HCEC 1CT (cell line): ENCODE data around the gene CCDC102B.
"Not testable (repeated sequence)": the region's sequence is repeated elsewhere in the genome, so short reads cannot be mapped to it uniquely, and the experiment has no call there.

ENCODE experiments used
- DNase-seq: peaks from one replicate; pipeline ENCODE4 v3.0.0-alpha.2; 2017

CCDC102B gene

GRCh38 chr18:68915061-68915460, 117.2 kb downstream of the CCDC102B start:
- no peak for DNase-seq

GRCh38 chr18:68916734-68917133, 118.9 kb downstream of the CCDC102B start:
- peak; percentile 43 for DNase-seq

- DNase-seq = no peak
Observed at GRCh38 chr18:68918216-68918615, 120.3 kb downstream of the CCDC102B start.

GRCh38 chr18:68919900-68920299, 122.0 kb downstream of the CCDC102B start:
- DNase-seq = no peak

GRCh38 chr18:68922392-68922791, 124.5 kb downstream of the CCDC102B start:
- DNase-seq = no peak

- DNase-seq = peak; percentile 10
Observed at GRCh38 chr18:68925268-68925667, 127.4 kb downstream of the CCDC102B start.

GRCh38 chr18:68928762-68929675, 131.1 kb downstream of the CCDC102B start:
- DNase-seq = no peak

GRCh38 chr18:68935686-68936085, 137.8 kb downstream of the CCDC102B start:
- no peak for DNase-seq

- DNase-seq = no peak
Observed at GRCh38 chr18:68937029-68937599, 139.2 kb downstream of the CCDC102B start.

GRCh38 chr18:68940039-68940438, 142.2 kb downstream of the CCDC102B start:
- peak; percentile 58 for DNase-seq

- DNase-seq = no peak
Observed at GRCh38 chr18:68940754-68941153, 142.9 kb downstream of the CCDC102B start.

- no peak for DNase-seq
Observed at GRCh38 chr18:68942230-68942629, 144.3 kb downstream of the CCDC102B start.

- DNase-seq = not testable (repeated sequence)
Observed at GRCh38 chr18:68943861-68944260, 146.0 kb downstream of the CCDC102B start.

- DNase-seq = no peak
Observed at GRCh38 chr18:68944330-68944729, 146.4 kb downstream of the CCDC102B start.

- no peak for DNase-seq
Observed at GRCh38 chr18:68944826-68945225, 146.9 kb downstream of the CCDC102B start.

- DNase-seq = no peak
Observed at GRCh38 chr18:68948622-68949021, 150.7 kb downstream of the CCDC102B start.

GRCh38 chr18:68954738-68955137, 156.9 kb downstream of the CCDC102B start:
- no peak for DNase-seq

GRCh38 chr18:68956650-68957049, 158.8 kb downstream of the CCDC102B start:
- no peak for DNase-seq

GRCh38 chr18:68960355-68960754, 162.5 kb downstream of the CCDC102B start:
- no peak for DNase-seq

GRCh38 chr18:68962623-68963022, 164.7 kb downstream of the CCDC102B start:
- DNase-seq = no peak

GRCh38 chr18:68965817-68966216, 167.9 kb downstream of the CCDC102B start:
- DNase-seq = no peak

- no peak for DNase-seq
Observed at GRCh38 chr18:68969027-68969426, 171.1 kb downstream of the CCDC102B start.

GRCh38 chr18:68972176-68972575, 174.3 kb downstream of the CCDC102B start:
- DNase-seq = no peak

GRCh38 chr18:68979737-68980136, 181.9 kb downstream of the CCDC102B start:
- no peak for DNase-seq
